ENCODE data around the gene C16orf74.

The C16orf74 gene

GRCh38 chr16:85716680-85717038, 34.2 kb downstream of the C16orf74 start:
- no peak for DNase-seq

GRCh38 chr16:85716022-85716679, 34.7 kb downstream of the C16orf74 start:
- no peak for DNase-seq

- no peak for DNase-seq
Observed at GRCh38 chr16:85715169-85716021, 35.5 kb downstream of the C16orf74 start.

- no peak for DNase-seq
Observed at GRCh38 chr16:85712801-85713200, 38.1 kb downstream of the C16orf74 start.

- no peak for DNase-seq
Observed at GRCh38 chr16:85711982-85712587, 38.8 kb downstream of the C16orf74 start.

GRCh38 chr16:85710732-85711131, 40.2 kb downstream of the C16orf74 start:
- no peak for DNase-seq

- DNase-seq: no peak
Observed at GRCh38 chr16:85709766-85710585, 40.9 kb downstream of the C16orf74 start.

- DNase-seq: no peak
Observed at GRCh38 chr16:85708338-85708737, 42.6 kb downstream of the C16orf74 start.

GRCh38 chr16:85707528-85708095, 43.3 kb downstream of the C16orf74 start:
- DNase-seq: no peak

- no peak for DNase-seq
Observed at GRCh38 chr16:85706449-85707034, 44.4 kb downstream of the C16orf74 start.

GRCh38 chr16:85704900-85705846, 45.7 kb downstream of the C16orf74 start:
- no peak for DNase-seq

- no peak for DNase-seq
Observed at GRCh38 chr16:85704011-85704410, 46.9 kb downstream of the C16orf74 start.

- no peak for DNase-seq
Observed at GRCh38 chr16:85699628-85700027, 51.3 kb downstream of the C16orf74 start.

- DNase-seq: no peak
Observed at GRCh38 chr16:85698935-85699558, 51.8 kb downstream of the C16orf74 start.

- no peak for DNase-seq
Observed at GRCh38 chr16:85698459-85698891, 52.4 kb downstream of the C16orf74 start.

- DNase-seq: no peak
Observed at GRCh38 chr16:85697431-85697830, 53.5 kb downstream of the C16orf74 start.

GRCh38 chr16:85696781-85697180, 54.1 kb downstream of the C16orf74 start:
- DNase-seq: no peak

- DNase-seq: no peak
Observed at GRCh38 chr16:85695196-85696128, 55.4 kb downstream of the C16orf74 start.

- no peak for DNase-seq
Observed at GRCh38 chr16:85690469-85691064, 60.3 kb downstream of the C16orf74 start.
